C4-2B (cell line): ENCODE measurements around the gene USH2A.
A peak's percentile ranks its signal among the peaks of the same experiment; 100 is the strongest.

Experiments
- H3K27ac ChIP-seq: fragments of 450-650 bp; 2 replicates; pipeline ENCODE4 v1.5.1; 2017
- ZFX ChIP-seq: fragments of 450-650 bp; IDR thresholded peaks from 2 replicates; pipeline ENCODE4 v1.6.1; 2017
- TF ChIP-seq, protein P1 (sequence below): fragments of 450-650 bp; conservative IDR thresholded peaks from 2 replicates; pipeline ENCODE4 v1.5.1; 2017; ENCODE audit warnings: mild to moderate bottlenecking

USH2A gene

DNA sequence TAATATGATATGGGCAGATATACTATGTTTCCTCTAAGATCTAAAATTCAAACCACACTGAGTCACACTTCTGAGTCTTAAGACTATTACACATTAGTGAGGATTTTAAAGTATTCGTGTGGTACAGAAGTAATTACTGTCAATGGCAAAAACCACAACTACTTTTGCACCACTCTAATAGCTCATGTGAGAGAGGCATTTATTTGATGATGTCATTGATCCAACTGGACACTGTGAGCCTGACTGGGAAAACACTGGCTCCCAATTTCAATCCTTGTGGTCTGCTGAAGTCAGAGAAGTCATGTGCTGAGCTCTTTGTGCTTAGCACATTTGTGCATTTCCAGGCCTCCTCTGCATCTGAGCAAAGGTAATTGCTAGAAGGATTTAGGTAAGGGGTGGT, 377.8 kb downstream of the USH2A start:
- H3K27ac ChIP-seq = no peak overlapping the region
- TF ChIP-seq, protein P1, sequence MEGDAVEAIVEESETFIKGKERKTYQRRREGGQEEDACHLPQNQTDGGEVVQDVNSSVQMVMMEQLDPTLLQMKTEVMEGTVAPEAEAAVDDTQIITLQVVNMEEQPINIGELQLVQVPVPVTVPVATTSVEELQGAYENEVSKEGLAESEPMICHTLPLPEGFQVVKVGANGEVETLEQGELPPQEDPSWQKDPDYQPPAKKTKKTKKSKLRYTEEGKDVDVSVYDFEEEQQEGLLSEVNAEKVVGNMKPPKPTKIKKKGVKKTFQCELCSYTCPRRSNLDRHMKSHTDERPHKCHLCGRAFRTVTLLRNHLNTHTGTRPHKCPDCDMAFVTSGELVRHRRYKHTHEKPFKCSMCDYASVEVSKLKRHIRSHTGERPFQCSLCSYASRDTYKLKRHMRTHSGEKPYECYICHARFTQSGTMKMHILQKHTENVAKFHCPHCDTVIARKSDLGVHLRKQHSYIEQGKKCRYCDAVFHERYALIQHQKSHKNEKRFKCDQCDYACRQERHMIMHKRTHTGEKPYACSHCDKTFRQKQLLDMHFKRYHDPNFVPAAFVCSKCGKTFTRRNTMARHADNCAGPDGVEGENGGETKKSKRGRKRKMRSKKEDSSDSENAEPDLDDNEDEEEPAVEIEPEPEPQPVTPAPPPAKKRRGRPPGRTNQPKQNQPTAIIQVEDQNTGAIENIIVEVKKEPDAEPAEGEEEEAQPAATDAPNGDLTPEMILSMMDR = no peak
- no peak for TF ChIP-seq ZFX

DNA sequence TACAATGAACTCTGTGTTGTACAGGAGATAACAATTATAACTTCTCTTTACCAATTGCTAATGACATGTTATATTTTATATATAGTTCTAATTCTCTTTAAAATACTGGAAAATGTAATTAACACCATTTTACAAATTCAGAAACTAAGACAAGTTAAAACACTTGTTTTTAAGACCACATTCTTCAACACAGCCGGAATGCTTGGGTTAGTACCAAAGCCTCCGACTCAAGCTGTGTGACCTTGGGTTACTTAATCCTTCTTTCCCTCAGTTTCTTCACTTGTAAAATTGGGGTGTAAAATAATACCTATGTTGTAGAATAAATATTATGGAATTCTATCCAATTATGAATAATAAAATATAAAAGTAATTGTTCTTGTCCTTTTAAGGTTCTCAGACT, 378.7 kb downstream of the USH2A start:
- no peak overlapping the region for H3K27ac ChIP-seq
- TF ChIP-seq ZFX = no peak
- TF ChIP-seq, protein P1 = no peak

DNA sequence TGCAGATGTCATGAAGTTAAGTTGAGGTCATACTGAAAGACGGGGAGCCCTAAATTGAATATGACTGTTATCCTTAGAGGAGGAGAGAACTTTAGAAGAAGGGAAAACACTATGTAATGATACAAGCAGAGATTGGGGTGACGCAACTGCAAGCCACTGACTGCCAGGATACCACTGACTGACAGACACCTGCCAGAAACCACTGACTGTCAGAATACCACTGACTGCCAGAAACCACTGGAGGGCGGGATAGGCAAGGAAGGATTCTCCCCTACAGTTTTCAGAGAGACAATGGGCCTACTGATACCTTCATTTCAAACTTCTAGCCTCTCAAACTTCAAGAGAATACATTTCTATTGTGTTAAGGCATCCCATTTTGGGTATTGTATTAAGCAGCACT, 388.7 kb downstream of the USH2A start:
- H3K27ac ChIP-seq = no peak overlapping the region
- TF ChIP-seq ZFX = no peak
- TF ChIP-seq, protein P1 = peak; percentile 27

DNA sequence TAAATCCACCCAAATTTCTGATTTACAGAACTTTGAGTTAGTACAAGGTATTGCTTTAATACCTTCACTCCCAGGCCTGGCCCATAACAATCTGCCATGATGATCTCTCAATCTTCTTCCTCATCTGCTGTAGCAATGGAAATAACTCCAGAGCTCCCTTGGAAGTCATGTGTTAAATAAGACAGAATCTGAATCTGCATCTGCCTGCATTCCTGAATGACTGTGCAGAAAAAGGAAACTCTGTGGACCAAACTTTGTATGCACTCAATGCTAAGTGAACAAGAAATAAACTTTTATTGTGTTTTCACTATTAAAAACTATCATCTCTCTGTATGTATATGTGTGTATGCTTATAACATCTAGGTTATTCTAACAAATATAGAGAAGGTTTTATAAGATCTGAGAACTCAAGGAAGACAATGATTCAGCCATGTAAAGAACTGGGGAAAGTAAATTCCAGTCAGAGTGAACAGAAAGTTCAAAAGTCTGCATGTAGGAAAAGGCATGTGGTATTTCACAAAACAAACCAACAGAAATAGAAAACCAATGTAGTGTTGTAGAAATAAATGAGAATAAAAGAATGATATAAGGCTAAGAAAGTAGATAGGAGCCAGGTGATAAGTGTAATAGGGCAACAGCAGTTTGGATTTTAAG, 390.2 kb downstream of the USH2A start:
- no peak overlapping the region for H3K27ac ChIP-seq
- TF ChIP-seq, protein P1 = no peak
- no peak for TF ChIP-seq ZFX

DNA sequence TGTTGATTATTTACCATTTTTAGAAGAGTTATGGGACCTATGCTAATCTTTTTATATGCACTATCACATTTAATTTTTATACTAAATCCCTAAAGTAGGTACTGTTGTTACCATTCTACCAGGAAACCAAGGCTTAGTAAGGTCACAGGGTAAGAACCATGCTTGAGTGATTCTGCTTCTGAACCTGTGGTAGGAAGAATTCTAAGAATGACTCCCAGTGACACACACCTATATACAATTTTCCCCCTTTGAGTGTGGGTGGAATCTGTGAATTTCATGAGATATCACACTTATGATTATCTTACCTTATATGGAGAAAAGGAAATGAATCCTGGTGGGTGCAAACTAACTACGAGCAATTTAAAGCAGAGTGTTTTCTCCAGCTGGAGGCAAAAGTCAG, 391.0 kb downstream of the USH2A start:
- TF ChIP-seq, protein P1 = no peak
- no peak for TF ChIP-seq ZFX
- H3K27ac ChIP-seq = no peak overlapping the region

DNA sequence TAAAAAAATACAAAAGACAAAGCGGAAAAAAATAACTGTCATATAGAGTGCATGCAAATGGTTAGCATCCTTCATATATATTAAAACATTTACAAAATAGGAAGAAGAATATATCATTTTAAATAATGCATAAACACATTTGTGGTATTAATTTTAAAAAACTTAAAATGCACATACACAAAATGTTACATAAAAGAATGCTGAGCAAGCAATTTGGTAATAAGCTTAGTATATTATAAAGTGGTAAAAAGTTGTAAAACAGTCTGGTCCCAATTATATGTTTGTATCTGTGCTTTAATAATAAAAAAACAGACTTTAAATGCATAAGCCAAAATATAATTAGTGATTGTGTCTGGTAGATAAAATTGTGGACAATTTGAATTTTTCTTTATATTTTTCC, 394.6 kb downstream of the USH2A start:
- TF ChIP-seq, protein P1 = no peak
- no peak for TF ChIP-seq ZFX
- no peak overlapping the region for H3K27ac ChIP-seq

DNA sequence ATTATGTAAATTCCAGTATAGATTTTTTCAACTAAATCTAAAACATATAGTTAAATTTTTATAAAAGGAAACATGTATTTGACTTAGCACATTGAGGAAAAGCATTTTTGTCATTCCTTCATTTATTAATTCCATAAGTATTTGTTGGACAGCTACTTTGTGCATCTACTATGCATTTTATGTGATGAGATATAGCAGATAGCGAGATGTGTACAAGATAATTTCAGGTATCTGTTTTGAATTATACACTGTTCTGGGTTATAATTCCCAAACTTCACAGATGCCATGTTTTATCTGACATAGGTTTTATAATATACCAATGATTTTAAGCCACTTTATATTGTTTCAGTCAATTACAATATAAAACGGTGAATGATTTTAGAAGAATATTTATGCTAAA, 398.7 kb downstream of the USH2A start:
- no peak for TF ChIP-seq ZFX
- TF ChIP-seq, protein P1 = no peak
- no peak overlapping the region for H3K27ac ChIP-seq
